HEK293 (cell line): ENCODE measurements around the gene CCDC86.
A peak's percentile ranks its signal among the peaks of the same experiment; 100 is the strongest.

Experiments
- CTCF ChIA-PET: fragments of 350-600 bp; formaldehyde crosslinking; extraction: SDS; loops from one replicate; lab custom pipeline; 2021; ENCODE audit warnings: antibody characterized with exemption; lab: Yijun Ruan, JAX
- POLR2A ChIA-PET: fragments of 300-600 bp; formaldehyde crosslinking; extraction: SDS; loops from one replicate; lab custom pipeline; 2020; ENCODE audit warnings: antibody characterized with exemption, inconsistent platforms; lab: Yijun Ruan, JAX
- H3K27ac ChIP-seq: fragments of 200-500 bp; sonication (Bioruptor generic); 2 replicates; pipeline ENCODE4 v1.5.1; 2014; ENCODE audit warnings: low read depth, low read length, control low read depth, inconsistent platforms; ENCODE audit errors: extremely low read depth
- H3K36me3 ChIP-seq, 2 experiments: fragments of 200-500 bp in 1 of 2; sonication (Bioruptor generic) in 1 of 2; 1 replicate in 1 of 2; 2 replicates in 1 of 2; pipeline ENCODE4 v1.5.1; 2014 to 2017; ENCODE audit warnings: inconsistent platforms in 2 of 2, low read length in 2 of 2; ENCODE audit not compliant: control insufficient read depth in 2 of 2, insufficient read depth in 1 of 2
- H3K4me1 ChIP-seq: fragments of 200-500 bp; sonication (Bioruptor generic); 2 replicates; pipeline ENCODE4 v1.5.1; 2014; ENCODE audit warnings: mild to moderate bottlenecking, low read length, inconsistent platforms; ENCODE audit not compliant: control insufficient read depth, insufficient read depth
- H3K4me3 ChIP-seq: 2 replicates; pipeline ENCODE4 v1.5.1; 2011; ENCODE audit warnings: low read depth, mild to moderate bottlenecking, control low read depth, low read length, moderate library complexity
- H3K9me3 ChIP-seq: fragments of 200-500 bp; sonication (Bioruptor generic); 2 replicates; pipeline ENCODE4 v1.5.1; 2014; ENCODE audit warnings: low read depth, low read length, inconsistent platforms; ENCODE audit not compliant: control insufficient read depth, insufficient read depth
- PATZ1 ChIP-seq: fragments of 450-650 bp; formaldehyde crosslinking; IDR thresholded peaks from 2 replicates; pipeline ENCODE4 v1.5.1; 2016; ENCODE audit warnings: missing biosample characterization, missing genetic modification characterization
- REPIN1 ChIP-seq: fragments of 450-650 bp; formaldehyde crosslinking; IDR thresholded peaks from 2 replicates; pipeline ENCODE4 v1.5.1; 2017; ENCODE audit warnings: missing biosample characterization, missing genetic modification characterization, low read depth
- SETDB1 ChIP-seq: IDR thresholded peaks from one replicate; pipeline ENCODE4 v1.6.1; 2017; ENCODE audit warnings: mild to moderate bottlenecking, low read length, moderate library complexity, mixed read lengths; ENCODE audit not compliant: insufficient read length
- ZBTB8A ChIP-seq: fragments of 450-650 bp; formaldehyde crosslinking; IDR thresholded peaks from 2 replicates; pipeline ENCODE4 v1.5.1; 2016; ENCODE audit warnings: missing biosample characterization, missing genetic modification characterization
- ZFHX2 ChIP-seq: fragments of 450-650 bp; formaldehyde crosslinking; conservative IDR thresholded peaks from 2 replicates; pipeline ENCODE4 v1.5.1; 2016; ENCODE audit warnings: missing biosample characterization, missing genetic modification characterization
- ZNF10 ChIP-seq: fragments of 450-650 bp; formaldehyde crosslinking; IDR thresholded peaks from 2 replicates; pipeline ENCODE4 v1.5.1; 2017; ENCODE audit warnings: missing biosample characterization, missing genetic modification characterization
- ZNF133 ChIP-seq: fragments of 450-650 bp; formaldehyde crosslinking; IDR thresholded peaks from 2 replicates; pipeline ENCODE4 v1.5.1; 2016; ENCODE audit warnings: missing biosample characterization, missing genetic modification characterization
- ZNF214 ChIP-seq: fragments of 450-650 bp; formaldehyde crosslinking; IDR thresholded peaks from 2 replicates; pipeline ENCODE4 v1.5.1; 2017; ENCODE audit warnings: missing biosample characterization, mild to moderate bottlenecking, missing genetic modification characterization, borderline replicate concordance
- ZNF302 ChIP-seq: fragments of 450-650 bp; formaldehyde crosslinking; IDR thresholded peaks from 2 replicates; pipeline ENCODE4 v1.5.1; 2016; ENCODE audit warnings: missing biosample characterization, missing genetic modification characterization, low read depth
- ZNF398 ChIP-seq: fragments of 450-650 bp; formaldehyde crosslinking; IDR thresholded peaks from 2 replicates; pipeline ENCODE4 v1.5.1; 2017; ENCODE audit warnings: missing biosample characterization, missing genetic modification characterization
- ZNF416 ChIP-seq: fragments of 450-650 bp; formaldehyde crosslinking; IDR thresholded peaks from 2 replicates; pipeline ENCODE4 v1.5.1; 2016; ENCODE audit warnings: missing biosample characterization, missing genetic modification characterization
- ZNF501 ChIP-seq: fragments of 450-650 bp; formaldehyde crosslinking; IDR thresholded peaks from 2 replicates; pipeline ENCODE4 v1.5.1; 2016; ENCODE audit warnings: missing biosample characterization, missing genetic modification characterization
- ZNF548 ChIP-seq: fragments of 450-650 bp; formaldehyde crosslinking; IDR thresholded peaks from 2 replicates; pipeline ENCODE4 v1.5.1; 2016; ENCODE audit warnings: missing biosample characterization, missing genetic modification characterization
- ZNF658 ChIP-seq: fragments of 450-650 bp; formaldehyde crosslinking; IDR thresholded peaks from 2 replicates; pipeline ENCODE4; 2016; ENCODE audit warnings: missing biosample characterization, missing genetic modification characterization
- ZNF768 ChIP-seq: fragments of 450-650 bp; formaldehyde crosslinking; IDR thresholded peaks from 2 replicates; pipeline ENCODE4 v1.5.1; 2018; ENCODE audit warnings: missing biosample characterization, mild to moderate bottlenecking, missing genetic modification characterization
- ZNF785 ChIP-seq: fragments of 450-650 bp; formaldehyde crosslinking; IDR thresholded peaks from 2 replicates; pipeline ENCODE4 v1.5.1; 2016; ENCODE audit warnings: missing biosample characterization, missing genetic modification characterization
- ZSCAN16 ChIP-seq: fragments of 450-650 bp; formaldehyde crosslinking; IDR thresholded peaks from 2 replicates; pipeline ENCODE4 v1.5.1; 2016; ENCODE audit warnings: missing biosample characterization, missing genetic modification characterization

CCDC86 gene

DNA sequence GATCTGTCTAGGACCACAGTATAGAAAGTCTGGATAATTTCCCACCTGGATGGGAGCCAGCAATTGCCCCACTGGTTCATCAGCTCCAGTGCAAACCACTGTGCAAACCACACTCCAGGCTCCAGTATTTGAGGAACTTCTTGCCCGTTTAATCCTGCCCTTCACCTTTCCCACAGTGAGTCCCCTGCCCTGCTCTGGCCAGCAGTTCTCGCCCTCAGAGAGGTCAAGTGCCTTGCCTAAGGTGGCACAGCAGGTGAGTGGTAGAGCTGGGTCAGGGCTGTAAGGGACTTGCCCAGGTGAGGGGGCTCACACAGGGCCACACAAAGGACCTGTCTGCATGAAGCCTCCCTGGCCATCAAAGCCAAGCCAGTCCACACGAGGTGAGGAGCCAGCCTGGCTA is 32.7 kb upstream of the CCDC86 start:
- no peaks in the 10 kb centered on the region for H3K36me3 ChIP-seq
- no peaks in the 10 kb centered on the region for H3K9me3 ChIP-seq
- ChIA-PET POLR2A (interaction anchor here (0.6 kb wide), 1 partner anchor 14 kb away, joined by 3 read pairs; no protein-coding TSS in a partner anchor), CTCF (interaction anchor here (1.1 kb wide), 1 partner anchor 22 kb away, joined by 4 read pairs; no protein-coding TSS in a partner anchor)
- no peak overlapping the region for H3K27ac ChIP-seq
- no peak for TF ChIP-seq ZNF398 (tag by site-specific recombination)
- no peak for TF ChIP-seq ZNF214
- 0 out of 2 replicates have a peak, but pooled peaks have one; percentile 15 for TF ChIP-seq ZNF768 (tag by site-specific recombination)
- no peak for TF ChIP-seq ZNF10
- TF ChIP-seq ZNF416 (tag by site-specific recombination): no peak
- TF ChIP-seq ZNF548 (tag by site-specific recombination): no peak
- no peak overlapping the region for H3K4me3 ChIP-seq
- H3K4me1 ChIP-seq: no peaks in the 10 kb centered on the region

DNA sequence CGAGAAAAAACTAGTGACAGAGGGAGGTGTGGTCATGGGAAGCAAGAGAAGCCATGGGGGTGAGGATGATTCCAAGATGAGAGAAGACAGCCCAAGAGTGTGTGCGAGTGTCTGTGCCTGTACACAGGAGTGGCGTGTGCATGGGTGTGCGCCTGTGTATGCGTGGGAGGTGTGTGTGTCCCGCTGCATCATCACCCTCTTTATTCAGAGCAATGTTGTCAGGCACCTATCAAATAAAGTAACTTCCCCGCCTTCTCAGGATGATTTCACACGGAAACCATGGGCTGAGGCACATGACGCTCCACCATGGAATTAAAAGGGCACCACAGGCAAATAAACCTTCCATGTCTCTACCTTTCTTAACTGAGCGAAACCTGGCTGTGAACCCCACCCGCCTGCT is 32.2 kb upstream of the CCDC86 start:
- CTCF ChIA-PET: interaction anchor here (0.6 kb wide), 1 partner anchor 10 kb away, joined by 3 read pairs; no protein-coding TSS in a partner anchor
- H3K36me3 ChIP-seq: no peaks in the 10 kb centered on the region
- TF ChIP-seq ZFHX2 (tag by site-specific recombination): 0 out of 2 replicates have a peak, but pooled peaks have one; percentile 11
- TF ChIP-seq ZNF785 (tag by site-specific recombination): no peak
- TF ChIP-seq, all 188 proteins: peak for 1
- no peak overlapping the region for H3K27ac ChIP-seq
- POLR2A ChIA-PET: no interaction called here
- H3K9me3 ChIP-seq: no peaks in the 10 kb centered on the region
- H3K4me3 ChIP-seq: no peak overlapping the region
- H3K4me1 ChIP-seq: no peaks in the 10 kb centered on the region

GRCh38 chr11:60810151-60810550 is 31.8 kb upstream of the CCDC86 start:
- Histone ChIP-seq H3K4me3 (no peak overlapping the region), H3K36me3 (no peaks in the 10 kb centered on the region), H3K9me3 (no peaks in the 10 kb centered on the region), H3K27ac (no peak overlapping the region), H3K4me1 (no peaks in the 10 kb centered on the region)
- ChIA-PET POLR2A (no interaction called here), CTCF (interaction anchor here (0.6 kb wide), 1 partner anchor 9 kb away, joined by 3 read pairs; no protein-coding TSS in a partner anchor)
- TF ChIP-seq ZNF133: no peak
- no peak for TF ChIP-seq ZNF302 (tag by site-specific recombination)
- no peak for TF ChIP-seq ZSCAN16 (tag by site-specific recombination)
- TF ChIP-seq REPIN1: no peak
- no peak for TF ChIP-seq ZBTB8A (tag by site-specific recombination)
- no peak for TF ChIP-seq PATZ1 (tag by site-specific recombination)
- TF ChIP-seq ZNF501 (tag by site-specific recombination): no peak
- no peak for TF ChIP-seq SETDB1
- no peak for TF ChIP-seq ZNF658 (tag by site-specific recombination)
- TF ChIP-seq ZFHX2 (tag by site-specific recombination): no peak
